IMR-90 (cell line): Measurements from ENCODE around the gene AVPI1. TPM values are rescaled to one million over a fixed set of nuclear protein-coding genes. Genes with fewer than 3 reads are reported as not detected.

Source experiments
- ATAC-seq: fragments of 200-7000 bp; cut with Tn5 transposase; 2 replicates; pipeline ENCODE4 v1.9.1; 2020; ENCODE audit warnings: low read depth, mild to moderate bottlenecking, moderate library complexity
- BruUV-seq: library from RNA; stranded (reverse); fragments of 400-500 nt; replicated peaks from 2 replicates; lab custom pipeline; 2021; lab: Mats Ljungman, UMichigan
- CTCF ChIA-PET: fragments of 300-600 bp; formaldehyde crosslinking; extraction: SDS; loops from one replicate; lab custom pipeline; 2021; ENCODE audit warnings: antibody characterized with exemption; lab: Yijun Ruan, JAX
- POLR2A ChIA-PET: fragments of 300-600 bp; sonication (Branson Sonifier 250); formaldehyde crosslinking; loops from one replicate; lab custom pipeline; 2022; ENCODE audit warnings: antibody characterized with exemption; ENCODE audit not compliant: unreplicated experiment; lab: Charles Lee
- DNase-seq: peaks from one replicate; pipeline ENCODE4 v3.0.0; 2013
- H2AFZ ChIP-seq: replicated peaks from 2 replicates; pipeline ENCODE3; 2013; ENCODE audit warnings: low read length, mild to moderate bottlenecking; ENCODE audit not compliant: poor library complexity
- H2AK5ac ChIP-seq: 2 replicates; pipeline ENCODE4 v1.6.1; 2013; ENCODE audit warnings: low read depth, low read length, inconsistent platforms
- H2AK9ac ChIP-seq: replicated peaks from 2 replicates; pipeline ENCODE3; 2013; ENCODE audit warnings: mild to moderate bottlenecking, low read depth, low read length, moderate library complexity; ENCODE audit not compliant: poor library complexity
- H2BK120ac ChIP-seq: 2 replicates; pipeline ENCODE4 v1.6.1; 2013; ENCODE audit warnings: low read depth, low read length, inconsistent platforms
- H2BK15ac ChIP-seq: 3 replicates; pipeline ENCODE4 v1.6.1; 2013; ENCODE audit warnings: low read depth, low read length, inconsistent platforms
- H2BK20ac ChIP-seq: 2 replicates; pipeline ENCODE4 v1.6.1; 2013; ENCODE audit warnings: low read depth, mild to moderate bottlenecking, inconsistent platforms, low read length, moderate library complexity
- H2BK5ac ChIP-seq: 2 replicates; pipeline ENCODE4 v1.6.1; 2013; ENCODE audit warnings: mild to moderate bottlenecking, low read depth, low read length, inconsistent platforms; ENCODE audit not compliant: poor library complexity, severe bottlenecking
- H3K14ac ChIP-seq: replicated peaks from 2 replicates; pipeline ENCODE4 v1.6.1; 2013; ENCODE audit warnings: low read depth, low read length, inconsistent platforms
- H3K18ac ChIP-seq: 2 replicates; pipeline ENCODE4 v1.6.1; 2013; ENCODE audit warnings: low read depth, low read length, control low read depth
- H3K23ac ChIP-seq: 2 replicates; pipeline ENCODE4 v1.6.1; 2013; ENCODE audit warnings: low read depth, low read length, inconsistent platforms
- H3K27ac ChIP-seq: 2 replicates; pipeline ENCODE4 v1.5.1; 2013; ENCODE audit warnings: mild to moderate bottlenecking, control low read depth, low read length; ENCODE audit not compliant: insufficient read depth
- H3K27me3 ChIP-seq: 2 replicates; pipeline ENCODE4 v1.6.1; 2013; ENCODE audit warnings: low read length; ENCODE audit not compliant: control insufficient read depth, insufficient read depth
- H3K36me3 ChIP-seq: 2 replicates; pipeline ENCODE4 v1.6.1; 2013; ENCODE audit warnings: low read length, mixed read lengths; ENCODE audit not compliant: control insufficient read depth, insufficient read depth
- H3K4ac ChIP-seq: 2 replicates; pipeline ENCODE4 v1.6.1; 2013; ENCODE audit warnings: low read depth, low read length, inconsistent platforms
- H3K4me1 ChIP-seq: 2 replicates; pipeline ENCODE4 v1.6.1; 2013; ENCODE audit warnings: low read length, mixed read lengths; ENCODE audit not compliant: control insufficient read depth, insufficient read depth
- H3K4me2 ChIP-seq: 2 replicates; pipeline ENCODE4 v1.6.1; 2013; ENCODE audit warnings: low read depth, mild to moderate bottlenecking, control low read depth, low read length, moderate library complexity
- H3K4me3 ChIP-seq: 2 replicates; pipeline ENCODE4 v1.5.1; 2013; ENCODE audit warnings: low read depth, mild to moderate bottlenecking, control low read depth, low read length, moderate library complexity; ENCODE audit not compliant: insufficient read depth
- H3K56ac ChIP-seq: 2 replicates; pipeline ENCODE4 v1.6.1; 2013; ENCODE audit warnings: low read length, inconsistent platforms; ENCODE audit not compliant: insufficient read depth; ENCODE audit errors: extremely low read depth
- H3K79me1 ChIP-seq, 2 experiments: 2 replicates each; pipeline ENCODE4 v1.6.1; 2013; ENCODE audit warnings: low read length in 2 of 2, inconsistent platforms in 1 of 2, low read depth in 1 of 2
- H3K9ac ChIP-seq: 2 replicates; pipeline ENCODE4 v1.6.1; 2013; ENCODE audit warnings: low read depth, low read length, control low read depth
- H3K9me1 ChIP-seq: 2 replicates; pipeline ENCODE4 v1.6.1; 2013; ENCODE audit warnings: low read length, inconsistent platforms; ENCODE audit not compliant: insufficient read depth
- H3K9me3 ChIP-seq: 2 replicates; pipeline ENCODE4 v1.6.1; 2013; ENCODE audit warnings: low read length; ENCODE audit not compliant: control insufficient read depth, insufficient read depth
- H4K20me1 ChIP-seq: 2 replicates; pipeline ENCODE4 v1.6.1; 2013; ENCODE audit warnings: low read length, inconsistent platforms; ENCODE audit not compliant: insufficient read depth
- H4K5ac ChIP-seq: 2 replicates; pipeline ENCODE4 v1.6.1; 2013; ENCODE audit warnings: mild to moderate bottlenecking, low read depth, low read length, control low read depth
- H4K8ac ChIP-seq, 2 experiments: 2 replicates each; pipeline ENCODE4 v1.6.1; 2013; ENCODE audit warnings: low read depth in 2 of 2, low read length in 2 of 2, control low read depth in 1 of 2, inconsistent platforms in 1 of 2
- H4K91ac ChIP-seq: 2 replicates; pipeline ENCODE4 v1.6.1; 2013; ENCODE audit warnings: low read depth, low read length, inconsistent platforms; ENCODE audit not compliant: insufficient read depth
- BHLHE40 ChIP-seq: fragments of 150-350 bp; IDR thresholded peaks from 2 replicates; pipeline ENCODE4 v1.6.1; 2016; ENCODE audit warnings: mild to moderate bottlenecking, low read depth, low read length
- CEBPB ChIP-seq: IDR thresholded peaks from 2 replicates; pipeline ENCODE4 v1.6.1; 2012; ENCODE audit warnings: low read depth, low read length, improper control_type of control experiment
- CHD1 ChIP-seq: IDR thresholded peaks from 2 replicates; pipeline ENCODE4 v1.6.1; 2012; ENCODE audit warnings: low read depth, low read length, improper control_type of control experiment
- FOS ChIP-seq: fragments of 150-350 bp; IDR thresholded peaks from 2 replicates; pipeline ENCODE4 v1.6.1; 2016; ENCODE audit warnings: low read depth, low read length
- MAFK ChIP-seq: IDR thresholded peaks from 2 replicates; pipeline ENCODE4 v1.6.1; 2012; ENCODE audit warnings: low read depth, low read length, improper control_type of control experiment
- MAZ ChIP-seq: IDR thresholded peaks from 2 replicates; pipeline ENCODE4 v1.6.1; 2012; ENCODE audit warnings: low read depth, mild to moderate bottlenecking, low read length, improper control_type of control experiment, moderate library complexity, borderline replicate concordance
- NFE2L2 ChIP-seq: fragments of 150-350 bp; IDR thresholded peaks from 2 replicates; pipeline ENCODE4 v1.6.1; 2016; ENCODE audit warnings: low read depth, mild to moderate bottlenecking, low read length
- POLR2A ChIP-seq: IDR thresholded peaks from 2 replicates; pipeline ENCODE4 v1.6.1; 2012; ENCODE audit warnings: mild to moderate bottlenecking, low read depth, low read length
- RAD21 ChIP-seq: IDR thresholded peaks from 2 replicates; pipeline ENCODE4 v1.6.1; 2012; ENCODE audit warnings: low read length, improper control_type of control experiment
- RCOR1 ChIP-seq: IDR thresholded peaks from 2 replicates; pipeline ENCODE4 v1.6.1; 2012; ENCODE audit warnings: mild to moderate bottlenecking, low read length, improper control_type of control experiment; ENCODE audit not compliant: insufficient replicate concordance
- RFX5 ChIP-seq: IDR thresholded peaks from 2 replicates; pipeline ENCODE4 v1.8.0; 2012; ENCODE audit warnings: low read depth, mild to moderate bottlenecking, low read length, moderate library complexity
- SMC3 ChIP-seq: fragments of 150-350 bp; IDR thresholded peaks from 2 replicates; pipeline ENCODE4 v1.6.1; 2016; ENCODE audit warnings: low read depth, mild to moderate bottlenecking, antibody characterized with exemption, low read length, moderate library complexity
- USF2 ChIP-seq: fragments of 150-350 bp; IDR thresholded peaks from 2 replicates; pipeline ENCODE4 v1.6.1; 2017; ENCODE audit warnings: mild to moderate bottlenecking, antibody characterized with exemption, low read length, low read depth
- WGBS, 2 experiments: methylation state at CpG; one replicate each; pipeline versions ENCODE4 v1.1.5 to v1.1.7; 2013; ENCODE audit warnings: missing lambda C conversion rate in 2 of 2; ENCODE audit not compliant: insufficient read length in 1 of 2; ENCODE audit errors: extremely low coverage in 2 of 2; 5-methylcytosine and 5-hydroxymethylcytosine counted together
- dilution Hi-C: fragments of 300-500 bp; cut with HindIII; formaldehyde crosslinking; loops from one replicate; pipeline ENCODE4 v1.14.3; 2018; ENCODE audit warnings: low sequenced_read_pairs; ENCODE audit not compliant: unreplicated experiment
- in situ Hi-C: fragments of 300-500 bp; cut with MboI; formaldehyde crosslinking; loops from 3 replicates; pipeline ENCODE4 v1.14.3; 2019; ENCODE audit warnings: low sequenced_read_pairs, inconsistent platforms, mixed read lengths
- intact Hi-C: fragments of 100-400 bp; cut with micrococcal nuclease; formaldehyde crosslinking; loops from 2 replicates; pipeline ENCODE4 v1.10.0; 2022
- polyA plus RNA-seq, 3 experiments: library from polyadenylated mRNA; depleted of rRNA; stranded (reverse); fragments of >200 nt; gene quantifications; 2 replicates each; pipeline ENCODE4 v1.2.3, GENCODE V29; 2012; ENCODE audit warnings: low replicate concordance in 1 of 3
- total RNA-seq: library from RNA; depleted of rRNA; stranded (reverse); fragments of >200 nt; gene quantifications from 2 replicates; pipeline ENCODE4 v1.2.3, GENCODE V29; 2012
- TF ChIP-seq, protein P1 (sequence below): fragments of 150-350 bp; IDR thresholded peaks from 2 replicates; pipeline ENCODE4 v1.6.1; 2016; ENCODE audit warnings: low read depth, mild to moderate bottlenecking, low read length, moderate library complexity, borderline replicate concordance
- TF ChIP-seq, protein P2 (sequence below): conservative IDR thresholded peaks from 2 replicates; pipeline ENCODE4 v1.5.1; 2012; ENCODE audit warnings: mild to moderate bottlenecking, low read depth, low read length, improper control_type of control experiment

The AVPI1 gene
- total and polyA plus RNA-seq, 2 of the 4 experiments (the other 2 are of a cell fraction), result 26.7 to 29.8 TPM

DNA sequence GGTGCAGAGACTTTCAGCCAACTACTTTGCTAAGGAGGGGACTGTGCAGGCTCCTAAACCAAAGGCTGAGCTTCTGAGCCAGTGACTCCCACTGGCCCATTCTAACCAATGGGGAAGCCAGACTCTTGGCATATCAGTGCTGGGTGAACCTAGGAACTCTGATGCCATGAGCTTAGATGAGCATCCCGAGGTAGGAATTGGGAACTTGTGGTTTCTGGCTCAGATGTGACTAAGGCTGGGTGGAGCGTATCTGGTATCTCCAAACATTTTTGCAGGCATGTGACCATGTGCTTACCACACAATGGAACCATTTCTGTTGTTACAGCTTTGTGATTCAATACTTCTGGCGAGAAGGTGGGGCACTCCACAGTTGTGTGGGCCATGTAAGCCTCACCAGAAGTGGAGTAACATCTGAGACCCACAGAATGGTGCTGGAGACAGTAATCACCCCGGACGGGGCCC lies 2.5 kb upstream of the AVPI1 start:
- intact Hi-C loops, result no loop called here
- no peak overlapping the region for H3K4me3 ChIP-seq
- H3K79me1 ChIP-seq, result peaks cover 0 to 22% of the 10 kb centered on the region in 2 experiments; a peak in 2 of 4 replicates
- in situ Hi-C loops, result no loop called here
- no TSS peak for BruUV-seq
- H3K9me1 ChIP-seq, result 0 out of 2 replicates have a peak, but pooled peaks cover 4% of the 10 kb centered on the region
- peaks cover 19% of the 10 kb centered on the region for H3K4me1 ChIP-seq
- H3K4me2 ChIP-seq, result 0 out of 2 replicates have a peak overlapping the region, but pooled peaks have one; percentile 3
- H3K9me3 ChIP-seq, result no peaks in the 10 kb centered on the region; the same call in 1 of the 2 replicates
- peak overlapping the region; percentile 67; the same call in 1 of the 2 replicates for H3K56ac ChIP-seq
- DNase-seq (peak; percentile 99), ATAC-seq (peak; percentile 43)
- H2BK20ac ChIP-seq, result peak overlapping the region; percentile 75
- H3K4ac ChIP-seq, result peak overlapping the region; percentile 85
- peak overlapping the region; percentile 97 for H2BK5ac ChIP-seq
- peak overlapping the region; percentile 50 for H4K5ac ChIP-seq
- H4K91ac ChIP-seq, result peak overlapping the region; percentile 82
- no peaks in the 10 kb centered on the region for H3K36me3 ChIP-seq
- 13% methylated on average over 1 of the region's 5 CpGs; no CpG with 5 or more reads in 1 of the 2 experiments for WGBS, 2 experiments
- H3K27me3 ChIP-seq, result no peaks in the 10 kb centered on the region
- H2BK120ac ChIP-seq, result peak overlapping the region; percentile 85
- peak overlapping the region; percentile 18; the same call in 1 of the 2 replicates for H3K14ac ChIP-seq
- H3K9ac ChIP-seq, result no peak overlapping the region
- peak overlapping the region; percentile 86 for H3K27ac ChIP-seq
- peak overlapping the region; percentile 85 for H2AFZ ChIP-seq
- peak overlapping the region; percentile 0 to 79; a peak in 3 of 4 replicates for H4K8ac ChIP-seq
- peak overlapping the region; percentile 58 for H2AK5ac ChIP-seq
- ChIA-PET POLR2A (no interaction called here), CTCF (interaction anchor here (0.6 to 2.1 kb wide), 5 partner anchors 12 to 51 kb away, joined by 3 to 9 read pairs (median 6); no protein-coding TSS in a partner anchor)
- H4K20me1 ChIP-seq, result peaks cover 9% of the 10 kb centered on the region; the same call in 1 of the 2 replicates
- H2BK15ac ChIP-seq, result peak overlapping the region; percentile 17; the same call in 1 of the 3 replicates
- H3K18ac ChIP-seq, result peak overlapping the region; percentile 38
- H2AK9ac ChIP-seq, result peak overlapping the region; percentile 75
- dilution Hi-C loops, result no loop called here
- peak overlapping the region; percentile 50; the same call in 1 of the 2 replicates for H3K23ac ChIP-seq
- TF ChIP-seq RAD21 (no peak), BHLHE40 (peak; percentile 92), CHD1 (no peak), CEBPB (peak; percentile 83), NFE2L2 (no peak), POLR2A (peak; percentile 65; the same call in 1 of the 2 replicates), SMC3 (no peak), RCOR1 (peak; percentile 50), RFX5 (no peak), MAZ (no peak; the same call in 1 of the 2 replicates), USF2 (peak; percentile 92), FOS (peak; percentile 47; the same call in 1 of the 2 replicates), MAFK (no peak)
- TF ChIP-seq, protein P1, sequence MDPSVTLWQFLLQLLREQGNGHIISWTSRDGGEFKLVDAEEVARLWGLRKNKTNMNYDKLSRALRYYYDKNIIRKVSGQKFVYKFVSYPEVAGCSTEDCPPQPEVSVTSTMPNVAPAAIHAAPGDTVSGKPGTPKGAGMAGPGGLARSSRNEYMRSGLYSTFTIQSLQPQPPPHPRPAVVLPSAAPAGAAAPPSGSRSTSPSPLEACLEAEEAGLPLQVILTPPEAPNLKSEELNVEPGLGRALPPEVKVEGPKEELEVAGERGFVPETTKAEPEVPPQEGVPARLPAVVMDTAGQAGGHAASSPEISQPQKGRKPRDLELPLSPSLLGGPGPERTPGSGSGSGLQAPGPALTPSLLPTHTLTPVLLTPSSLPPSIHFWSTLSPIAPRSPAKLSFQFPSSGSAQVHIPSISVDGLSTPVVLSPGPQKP, result no peak
- TF ChIP-seq, protein P2, sequence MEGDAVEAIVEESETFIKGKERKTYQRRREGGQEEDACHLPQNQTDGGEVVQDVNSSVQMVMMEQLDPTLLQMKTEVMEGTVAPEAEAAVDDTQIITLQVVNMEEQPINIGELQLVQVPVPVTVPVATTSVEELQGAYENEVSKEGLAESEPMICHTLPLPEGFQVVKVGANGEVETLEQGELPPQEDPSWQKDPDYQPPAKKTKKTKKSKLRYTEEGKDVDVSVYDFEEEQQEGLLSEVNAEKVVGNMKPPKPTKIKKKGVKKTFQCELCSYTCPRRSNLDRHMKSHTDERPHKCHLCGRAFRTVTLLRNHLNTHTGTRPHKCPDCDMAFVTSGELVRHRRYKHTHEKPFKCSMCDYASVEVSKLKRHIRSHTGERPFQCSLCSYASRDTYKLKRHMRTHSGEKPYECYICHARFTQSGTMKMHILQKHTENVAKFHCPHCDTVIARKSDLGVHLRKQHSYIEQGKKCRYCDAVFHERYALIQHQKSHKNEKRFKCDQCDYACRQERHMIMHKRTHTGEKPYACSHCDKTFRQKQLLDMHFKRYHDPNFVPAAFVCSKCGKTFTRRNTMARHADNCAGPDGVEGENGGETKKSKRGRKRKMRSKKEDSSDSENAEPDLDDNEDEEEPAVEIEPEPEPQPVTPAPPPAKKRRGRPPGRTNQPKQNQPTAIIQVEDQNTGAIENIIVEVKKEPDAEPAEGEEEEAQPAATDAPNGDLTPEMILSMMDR, result no peak
